ENCODE measurements around the gene PLCXD3. TPM values are rescaled to one million over a fixed set of nuclear protein-coding genes. Genes with fewer than 3 reads are reported as not detected.

PLCXD3 gene
- total RNA-seq, 1 experiment from 2014 or later = 0.11 TPM

DNA sequence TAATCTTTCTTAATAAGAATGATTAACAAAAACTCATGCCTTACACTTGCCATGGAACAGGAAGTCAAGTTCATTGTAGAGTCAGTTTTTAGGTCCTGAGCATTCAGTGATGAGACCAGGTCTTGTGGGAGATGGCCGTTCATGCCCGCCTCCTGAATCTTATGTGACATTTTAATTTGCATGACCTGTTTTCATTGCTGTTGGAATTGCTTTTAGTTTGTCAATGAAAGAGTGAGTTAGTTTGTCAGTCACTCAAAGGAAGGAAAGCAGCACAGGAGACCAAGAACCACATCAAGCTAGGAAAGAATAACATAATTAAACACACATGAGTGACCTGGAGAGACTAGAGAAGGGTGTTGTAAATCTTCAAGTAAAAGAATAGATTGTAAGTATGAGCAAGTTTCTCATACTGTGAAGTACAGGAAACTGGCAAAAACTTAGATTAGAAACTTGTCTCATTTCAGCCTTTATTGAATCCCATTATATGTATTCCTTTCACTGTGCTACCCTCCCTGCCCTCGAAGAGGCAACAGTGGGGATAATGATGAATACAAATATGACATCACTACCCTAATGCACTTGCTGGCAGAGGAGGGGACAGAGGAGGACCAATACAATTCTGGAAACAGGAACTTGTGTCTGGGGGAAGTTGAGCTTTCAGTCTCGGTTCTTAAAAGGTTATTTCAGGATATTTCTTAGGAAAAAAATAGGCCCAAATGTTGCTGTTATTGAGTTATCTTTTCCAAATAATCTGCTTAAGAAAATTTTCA is 232.7 kb downstream of the PLCXD3 start:
- H3K27ac ChIP-seq = no peak overlapping the region
- H3K4me3 ChIP-seq = no peak overlapping the region
- TF ChIP-seq EZH2 (IDR thresholded peaks at IDR 0.05; ENCODE audit: low read depth) = no peak
- TF ChIP-seq, protein P1, sequence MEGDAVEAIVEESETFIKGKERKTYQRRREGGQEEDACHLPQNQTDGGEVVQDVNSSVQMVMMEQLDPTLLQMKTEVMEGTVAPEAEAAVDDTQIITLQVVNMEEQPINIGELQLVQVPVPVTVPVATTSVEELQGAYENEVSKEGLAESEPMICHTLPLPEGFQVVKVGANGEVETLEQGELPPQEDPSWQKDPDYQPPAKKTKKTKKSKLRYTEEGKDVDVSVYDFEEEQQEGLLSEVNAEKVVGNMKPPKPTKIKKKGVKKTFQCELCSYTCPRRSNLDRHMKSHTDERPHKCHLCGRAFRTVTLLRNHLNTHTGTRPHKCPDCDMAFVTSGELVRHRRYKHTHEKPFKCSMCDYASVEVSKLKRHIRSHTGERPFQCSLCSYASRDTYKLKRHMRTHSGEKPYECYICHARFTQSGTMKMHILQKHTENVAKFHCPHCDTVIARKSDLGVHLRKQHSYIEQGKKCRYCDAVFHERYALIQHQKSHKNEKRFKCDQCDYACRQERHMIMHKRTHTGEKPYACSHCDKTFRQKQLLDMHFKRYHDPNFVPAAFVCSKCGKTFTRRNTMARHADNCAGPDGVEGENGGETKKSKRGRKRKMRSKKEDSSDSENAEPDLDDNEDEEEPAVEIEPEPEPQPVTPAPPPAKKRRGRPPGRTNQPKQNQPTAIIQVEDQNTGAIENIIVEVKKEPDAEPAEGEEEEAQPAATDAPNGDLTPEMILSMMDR (conservative IDR thresholded peaks at IDR 0.05) = no peak
- H2AFZ ChIP-seq = no peak overlapping the region
- ChIA-PET CTCF (interaction anchor here (0.6 kb wide), 1 partner anchor 643 kb away, joined by 3 read pairs; no protein-coding TSS in a partner anchor), POLR2A (ENCODE audit: unreplicated experiment) (no interaction called here)
- no peaks in the 10 kb centered on the region for H3K27me3 ChIP-seq (ENCODE audit: insufficient read depth, low read depth)
- no peaks in the 10 kb centered on the region for H3K9me2 ChIP-seq (ENCODE audit: insufficient read depth)
- H3K4me1 ChIP-seq (replicated peaks; ENCODE audit: insufficient read depth) = 0 out of 2 replicates have a peak, but pooled peaks cover 6% of the 10 kb centered on the region
- H3K36me3 ChIP-seq (ENCODE audit: low read depth) = no peaks in the 10 kb centered on the region
- no TSS peak for BruUV-seq (replicated peaks)
- H3K79me2 ChIP-seq (ENCODE audit: low read depth) = no peaks in the 10 kb centered on the region
- DNase-seq = no peak
- intact Hi-C loops (cut with micrococcal nuclease; ENCODE audit: unreplicated experiment) = no loop called here
- H4K20me1 ChIP-seq (ENCODE audit: insufficient read depth) = no peaks in the 10 kb centered on the region
- H3K4me2 ChIP-seq = no peak overlapping the region
- H3K9me3 ChIP-seq (ENCODE audit: insufficient read depth, low read depth) = no peaks in the 10 kb centered on the region
- no peaks in the 10 kb centered on the region for H3F3A ChIP-seq (ENCODE audit: insufficient read depth, low read depth)

DNA sequence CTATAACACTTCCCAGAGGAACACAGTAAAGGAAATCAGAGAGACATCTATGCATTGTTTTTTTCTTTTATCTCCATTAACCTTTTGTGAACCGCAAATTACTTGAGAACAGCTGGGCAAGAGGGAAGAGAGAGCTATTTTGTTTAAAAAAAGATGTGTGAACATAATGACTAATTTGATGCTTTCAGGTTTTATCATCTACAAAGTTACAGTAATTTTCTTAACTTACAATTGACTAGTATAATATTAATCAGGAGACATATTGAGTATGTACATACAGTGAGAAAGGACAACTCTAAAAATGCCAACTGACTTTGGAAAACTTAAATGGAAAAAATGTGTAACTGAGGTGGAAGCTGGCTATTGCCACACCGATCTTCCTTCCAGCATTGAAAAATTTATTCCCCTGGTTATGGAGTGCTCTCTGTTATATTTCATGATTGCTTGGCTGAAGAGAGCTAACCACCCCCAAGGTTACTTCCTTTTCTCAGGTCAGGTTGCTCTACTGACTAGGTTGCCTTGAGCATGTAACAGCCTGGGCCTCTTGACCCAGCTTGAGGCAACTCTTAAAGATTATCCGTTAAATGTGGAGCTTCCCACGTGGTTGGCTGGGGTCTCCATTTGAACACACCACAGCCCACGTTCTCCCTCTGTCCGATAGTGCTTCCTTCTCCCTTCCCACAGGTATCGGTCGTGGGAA is 234.4 kb downstream of the PLCXD3 start:
- Histone ChIP-seq H3K4me3 (no peak overlapping the region), H3K4me2 (no peak overlapping the region), H3K27ac (no peak overlapping the region), H3K9me3 (ENCODE audit: insufficient read depth, low read depth) (no peaks in the 10 kb centered on the region), H3K4me1 (replicated peaks; ENCODE audit: insufficient read depth) (0 out of 2 replicates have a peak, but pooled peaks cover 6% of the 10 kb centered on the region), H4K20me1 (ENCODE audit: insufficient read depth) (no peaks in the 10 kb centered on the region), H3K27me3 (ENCODE audit: insufficient read depth, low read depth) (no peaks in the 10 kb centered on the region), H2AFZ (no peak overlapping the region), H3K36me3 (ENCODE audit: low read depth) (no peaks in the 10 kb centered on the region), H3K79me2 (ENCODE audit: low read depth) (no peaks in the 10 kb centered on the region), H3F3A (ENCODE audit: insufficient read depth, low read depth) (no peaks in the 10 kb centered on the region), H3K9me2 (ENCODE audit: insufficient read depth) (no peaks in the 10 kb centered on the region)
- ChIA-PET POLR2A (ENCODE audit: unreplicated experiment) (no interaction called here), CTCF (no interaction called here)
- TF ChIP-seq, protein P1 (conservative IDR thresholded peaks at IDR 0.05) = no peak
- no peak for TF ChIP-seq EZH2 (IDR thresholded peaks at IDR 0.05; ENCODE audit: low read depth)
- BruUV-seq (replicated peaks) = no TSS peak
- intact Hi-C loops (cut with micrococcal nuclease; ENCODE audit: unreplicated experiment) = no loop called here
- DNase-seq = no peak

DNA sequence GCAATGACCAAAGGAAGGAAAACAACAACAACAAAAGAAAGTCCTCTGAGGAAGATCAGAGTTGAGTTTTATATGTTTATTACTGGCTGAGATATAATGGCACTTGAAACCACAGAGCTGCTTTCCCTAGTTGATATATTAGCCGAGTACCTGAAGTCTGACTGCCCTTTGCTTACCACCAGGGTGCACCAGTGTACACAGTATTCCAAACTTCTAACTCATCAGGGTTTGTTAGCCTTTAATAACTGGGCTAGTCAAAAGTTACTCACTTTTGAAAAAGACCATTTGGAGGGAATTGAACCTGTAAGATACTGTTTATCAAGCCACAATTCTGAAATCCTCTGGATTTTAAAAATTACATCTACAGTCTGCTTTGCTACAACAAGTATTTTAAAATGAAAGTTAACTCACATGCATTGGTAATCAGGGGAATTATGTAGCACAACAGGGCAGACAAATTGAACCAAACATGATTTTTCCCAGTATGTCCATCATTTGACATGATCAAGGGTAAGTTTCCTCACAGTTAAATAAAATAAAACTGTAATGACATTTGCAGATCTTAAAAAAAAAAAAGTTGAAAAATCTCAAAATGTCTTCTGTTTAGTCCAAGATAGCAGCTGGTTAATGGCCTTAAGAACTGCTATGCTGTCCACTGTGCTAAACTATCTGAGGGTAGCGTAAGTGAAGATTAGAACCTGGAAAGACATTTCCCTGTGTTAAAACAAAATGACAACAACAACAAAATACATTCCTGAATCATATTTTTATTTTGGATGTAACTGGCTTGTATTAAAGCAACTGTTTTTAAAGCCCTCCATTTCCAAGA is 239.8 kb downstream of the PLCXD3 start:
- ChIA-PET POLR2A (ENCODE audit: unreplicated experiment) (interaction anchor here (0.6 kb wide), 1 partner anchor 40 kb away, joined by 3 read pairs; no protein-coding TSS in a partner anchor), CTCF (interaction anchor here (0.5 to 1.6 kb wide), 5 partner anchors 12 to 371 kb away, joined by 3 to 9 read pairs (median 4); no protein-coding TSS in a partner anchor)
- H3K4me1 ChIP-seq (replicated peaks; ENCODE audit: insufficient read depth) = no peaks in the 10 kb centered on the region
- DNase-seq = peak; percentile 41
- H2AFZ ChIP-seq = no peak overlapping the region
- H3K9me2 ChIP-seq (ENCODE audit: insufficient read depth) = no peaks in the 10 kb centered on the region
- no peak for TF ChIP-seq EZH2 (IDR thresholded peaks at IDR 0.05; ENCODE audit: low read depth)
- TF ChIP-seq, protein P1 (conservative IDR thresholded peaks at IDR 0.05) = peak; percentile 83
- no peak overlapping the region for H3K4me2 ChIP-seq
- H3K27ac ChIP-seq = no peak overlapping the region
- intact Hi-C loops (cut with micrococcal nuclease; ENCODE audit: unreplicated experiment) = loop anchor here (1.0 to 2.0 kb wide), 4 partner anchors 249 to 573 kb away; no protein-coding TSS in a partner anchor
- no peaks in the 10 kb centered on the region for H3K36me3 ChIP-seq (ENCODE audit: low read depth)
- H3K27me3 ChIP-seq (ENCODE audit: insufficient read depth, low read depth) = no peaks in the 10 kb centered on the region
- no peaks in the 10 kb centered on the region for H3K9me3 ChIP-seq (ENCODE audit: insufficient read depth, low read depth)
- H4K20me1 ChIP-seq (ENCODE audit: insufficient read depth) = no peaks in the 10 kb centered on the region
- H3K79me2 ChIP-seq (ENCODE audit: low read depth) = no peaks in the 10 kb centered on the region
- H3K4me3 ChIP-seq = no peak overlapping the region
- no TSS peak for BruUV-seq (replicated peaks)
- no peaks in the 10 kb centered on the region for H3F3A ChIP-seq (ENCODE audit: insufficient read depth, low read depth)

Measured in PC-9 (cell line).